HG03575 (cell line): Measurements from ENCODE around the gene BMP7.

Experiments
- ATAC-seq: cut with Tn5 transposase; IDR thresholded peaks from one replicate; pipeline ENCODE4 v1.9.1; 2021; ENCODE audit not compliant: unreplicated experiment, insufficient number of reproducible peaks, low FRiP score; ENCODE audit errors: extremely low read depth

BMP7 gene

DNA sequence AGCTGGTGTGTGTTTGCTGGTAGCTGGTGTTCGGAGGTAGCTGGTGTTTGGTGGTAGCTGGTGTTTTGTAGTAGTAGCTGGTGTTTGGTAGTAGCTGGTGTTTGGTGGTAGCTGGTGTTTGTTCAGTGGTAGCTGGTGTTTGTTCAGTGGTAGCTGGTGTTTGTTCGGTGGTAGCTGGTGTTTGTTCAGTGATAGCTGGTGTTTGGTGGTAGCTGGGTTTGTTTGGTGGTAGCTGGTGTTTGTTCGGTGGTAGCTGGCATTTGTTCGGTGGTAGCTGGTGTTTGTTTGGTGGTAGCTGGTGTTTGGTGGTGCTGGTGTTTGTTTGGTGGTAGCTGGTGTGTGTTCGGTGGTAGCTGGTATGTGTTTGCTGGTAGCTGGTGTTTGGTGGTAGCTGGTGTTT, 48.0 kb downstream of the BMP7 start:
- ATAC-seq = no peak

DNA sequence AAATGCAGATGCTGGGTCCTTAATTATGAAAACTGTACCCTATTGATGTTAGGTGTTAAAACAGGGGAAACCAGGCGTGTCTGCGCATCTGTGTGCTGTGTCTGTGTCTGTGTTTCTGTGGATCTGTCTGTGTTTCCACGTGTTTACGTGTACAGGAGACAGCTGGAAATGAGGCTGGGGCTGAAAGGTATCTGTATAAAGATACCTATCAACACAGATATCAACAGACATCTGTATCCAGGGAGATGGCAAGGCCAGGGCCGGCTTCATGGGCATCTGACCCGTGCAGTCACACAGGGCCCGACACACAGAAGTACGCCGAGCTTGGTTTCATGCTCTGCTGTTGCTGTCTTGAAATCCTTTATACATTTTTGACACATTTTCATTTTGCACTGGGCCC, 48.6 kb downstream of the BMP7 start:
- ATAC-seq = no peak

DNA sequence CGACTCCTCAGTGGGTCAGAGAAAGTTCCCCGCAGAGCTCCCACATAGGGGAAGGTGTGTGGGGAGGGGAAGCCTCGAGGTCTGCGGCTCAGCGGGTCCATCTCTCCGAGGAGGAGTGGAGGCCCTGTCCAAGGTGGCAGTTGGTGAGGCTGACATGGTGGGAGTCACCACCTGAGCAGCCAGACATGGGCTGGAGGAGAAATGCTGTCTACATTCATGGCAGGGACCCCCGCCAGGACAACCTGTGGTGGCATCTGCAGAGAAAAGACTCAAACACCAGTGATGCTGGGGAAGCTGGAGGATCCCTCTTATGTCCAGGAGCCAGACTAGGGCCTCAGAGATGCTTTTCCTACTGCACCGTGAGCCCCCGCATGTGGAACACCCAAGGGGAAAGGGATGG, 49.8 kb downstream of the BMP7 start:
- ATAC-seq = no peak

DNA sequence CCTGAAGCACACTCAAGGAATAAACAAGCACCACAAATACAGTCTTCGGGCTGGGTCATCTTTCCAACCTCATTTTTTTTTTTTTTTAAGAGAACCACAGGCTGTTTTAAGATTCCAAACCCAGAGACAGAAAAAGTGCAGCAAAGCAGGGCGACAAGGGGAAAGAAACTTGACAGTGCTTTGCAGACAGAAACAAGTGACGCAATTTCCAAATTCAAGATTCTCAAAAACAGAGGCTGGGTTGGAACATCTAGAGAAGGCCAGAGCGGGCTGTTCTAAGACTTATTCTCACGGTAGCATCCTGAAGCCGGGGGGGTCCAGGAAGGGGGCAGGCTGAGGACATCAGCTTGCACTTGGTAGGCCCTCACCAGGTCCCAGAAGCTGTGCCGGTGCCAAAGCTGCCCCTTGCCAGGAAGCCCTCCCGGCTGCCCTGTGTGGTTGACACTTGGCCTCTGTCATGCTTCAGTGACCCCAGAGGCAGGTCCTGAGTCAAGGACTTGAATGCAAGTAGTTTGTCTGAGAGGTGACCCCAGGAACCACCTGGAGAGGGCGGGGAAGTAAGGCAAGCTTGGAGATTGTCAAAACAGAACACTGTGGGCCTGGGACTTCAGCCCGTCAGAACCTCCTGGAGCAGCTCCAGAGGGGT, 50.5 kb downstream of the BMP7 start:
- ATAC-seq = no peak

DNA sequence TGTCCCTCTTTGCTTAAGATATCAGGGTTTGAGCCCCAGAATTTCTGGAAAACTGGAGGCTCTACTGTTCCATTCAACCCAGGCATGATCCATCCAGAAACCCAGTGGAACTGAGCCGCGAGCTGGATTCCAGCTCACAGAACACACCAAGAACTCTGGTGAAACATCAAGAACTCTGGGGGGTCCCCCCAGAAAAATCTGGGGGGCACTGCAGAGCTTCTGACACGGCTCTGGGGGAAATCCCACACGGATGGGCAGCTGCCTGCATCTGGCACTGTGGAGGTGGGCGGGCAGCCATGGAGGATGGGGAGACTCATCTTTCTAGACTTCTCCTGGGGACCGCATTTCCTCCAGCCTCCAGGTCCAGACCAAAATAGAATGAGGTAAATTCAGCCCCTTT, 51.0 kb downstream of the BMP7 start:
- no peak for ATAC-seq

DNA sequence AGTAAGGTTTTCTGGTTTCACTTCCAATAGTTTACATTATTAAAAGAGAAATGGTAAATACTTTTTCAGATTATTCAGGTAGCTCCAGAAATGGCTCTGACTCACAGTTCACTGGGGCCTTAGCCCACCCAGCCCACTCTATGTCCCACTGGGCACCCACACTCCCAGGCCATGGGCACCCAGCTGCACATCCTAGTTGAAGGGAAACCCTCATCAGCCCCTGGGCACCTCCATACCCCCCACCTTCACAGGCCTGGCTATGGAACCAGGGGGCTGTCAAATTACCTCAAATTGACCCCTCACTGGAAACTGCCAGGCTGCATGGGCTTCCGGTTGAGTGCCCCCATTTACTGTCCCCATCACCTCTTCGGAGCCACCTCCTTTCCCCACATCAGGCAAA, 51.5 kb downstream of the BMP7 start:
- no peak for ATAC-seq

DNA sequence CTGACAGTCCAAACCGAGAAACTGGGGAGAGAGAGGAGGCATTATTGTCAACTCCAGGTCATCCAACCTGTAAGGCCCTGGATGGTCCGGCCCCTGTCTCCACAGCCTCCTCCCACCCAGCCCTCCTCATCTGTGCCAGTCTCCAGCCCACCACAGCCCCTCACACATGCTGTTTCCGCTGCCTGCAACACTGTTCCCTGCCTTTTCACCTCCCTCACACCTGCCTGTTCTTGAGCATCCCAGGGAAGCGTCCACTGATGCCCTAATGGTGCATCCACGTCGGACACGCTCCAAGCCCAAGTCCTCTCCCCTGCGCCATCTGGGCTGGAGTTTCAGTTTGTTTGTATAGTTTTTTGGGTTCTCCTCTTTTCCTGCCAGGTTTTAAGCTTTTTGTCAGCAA, 52.0 kb downstream of the BMP7 start:
- no peak for ATAC-seq

DNA sequence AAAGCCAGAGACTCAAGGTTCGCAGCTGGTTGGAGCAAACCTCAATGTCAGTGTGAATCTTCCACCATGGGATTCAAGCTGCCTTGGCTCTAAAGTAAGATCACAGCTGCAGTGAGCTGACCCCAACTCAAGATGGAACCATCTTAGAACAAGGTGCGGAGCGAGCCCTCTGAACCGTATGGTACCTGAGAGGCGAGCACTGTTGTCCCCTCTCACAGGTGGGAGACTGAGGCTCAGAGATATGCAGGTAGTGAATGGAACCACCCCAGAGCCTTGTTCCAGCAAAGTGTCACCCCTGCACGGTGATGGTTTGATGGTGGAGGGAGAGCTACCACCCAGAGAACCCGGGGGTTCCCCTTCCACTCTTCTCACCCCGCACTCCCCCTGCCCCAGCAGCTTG, 52.5 kb downstream of the BMP7 start:
- ATAC-seq = no peak

DNA sequence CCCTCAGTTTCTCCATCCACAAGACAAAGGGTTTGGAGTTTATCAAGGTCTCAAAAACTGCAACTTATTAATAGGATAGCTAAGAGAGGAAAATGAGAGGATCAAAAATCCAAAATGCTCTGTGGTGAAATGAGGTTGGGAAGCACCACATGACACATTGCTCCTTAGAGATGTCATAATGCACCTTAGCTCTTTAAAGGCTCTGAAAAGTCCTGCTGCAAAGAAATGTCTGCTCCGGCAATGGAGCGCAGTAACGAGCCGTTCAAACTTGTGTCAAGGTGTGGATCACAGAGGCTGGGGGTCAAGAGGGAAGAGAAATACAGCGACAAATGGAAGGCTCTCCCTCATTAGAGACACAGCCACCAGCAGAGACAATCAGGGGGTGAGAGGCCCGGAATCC, 53.1 kb downstream of the BMP7 start:
- no peak for ATAC-seq

DNA sequence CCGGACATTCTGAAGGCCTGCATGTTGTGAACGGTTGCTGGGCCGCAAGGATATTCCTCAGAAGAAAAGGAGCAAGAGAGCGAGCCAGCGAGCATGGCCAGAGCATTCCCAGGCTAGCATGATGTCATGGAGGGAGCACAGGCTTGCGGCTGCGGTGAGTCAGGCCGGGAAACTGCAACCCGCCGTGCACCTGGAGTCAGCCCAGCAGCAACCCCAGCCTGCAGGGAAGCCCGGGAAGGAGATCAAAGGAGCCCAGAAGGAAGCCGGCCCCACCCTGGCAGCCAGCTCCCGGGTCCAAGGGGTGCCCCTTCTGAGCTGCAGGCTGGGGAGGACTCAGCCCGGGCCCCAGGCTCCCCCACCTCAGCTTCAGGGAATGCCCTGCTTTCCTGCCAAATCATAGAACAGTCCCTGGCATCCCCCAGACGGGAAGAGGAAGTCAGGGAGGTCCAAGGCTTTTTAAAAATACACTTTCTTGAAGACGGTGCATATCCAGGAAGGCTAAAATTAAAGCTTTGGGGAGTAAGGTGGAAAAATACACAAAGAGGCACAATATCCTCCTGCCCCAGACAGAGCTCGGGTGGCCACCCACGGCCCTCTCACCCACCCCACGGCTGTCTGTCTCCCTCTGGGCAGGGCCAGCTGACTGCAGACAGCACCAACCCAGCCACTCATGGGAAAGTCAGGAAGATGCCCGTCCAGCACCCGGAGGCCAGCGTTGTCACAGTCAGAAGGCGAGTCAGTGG, 53.7 kb downstream of the BMP7 start:
- ATAC-seq = no peak

DNA sequence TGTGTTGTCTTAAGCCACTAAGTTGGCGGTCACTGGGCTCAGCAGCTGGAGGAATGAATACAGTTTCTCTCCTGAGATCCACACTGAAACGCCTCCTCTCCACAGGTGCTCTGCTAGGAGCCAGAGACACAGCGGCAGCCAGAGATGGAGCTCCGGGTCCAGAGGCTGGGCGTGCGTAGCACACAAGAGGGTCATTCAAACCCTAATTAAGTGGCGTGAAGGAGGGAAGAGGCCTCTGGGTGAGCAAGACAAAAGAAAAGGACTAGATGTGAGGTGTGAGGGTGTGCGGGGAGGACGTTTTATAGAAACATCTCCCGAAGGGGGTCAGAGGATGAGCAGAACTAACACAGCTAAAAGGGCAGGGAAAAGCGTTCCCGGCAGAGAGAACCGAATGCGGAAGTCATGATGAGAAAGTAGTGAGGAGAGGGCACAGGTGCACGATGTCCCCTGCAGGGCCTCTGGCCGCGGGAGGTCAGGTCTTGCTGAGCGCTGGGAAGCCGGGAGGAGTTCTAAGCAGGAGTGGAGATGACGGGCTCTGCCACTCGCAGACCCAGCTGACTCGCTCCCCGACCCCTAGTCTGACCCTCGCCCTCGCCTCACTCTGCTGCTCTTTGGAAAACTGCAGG, 54.4 kb downstream of the BMP7 start:
- no peak for ATAC-seq

DNA sequence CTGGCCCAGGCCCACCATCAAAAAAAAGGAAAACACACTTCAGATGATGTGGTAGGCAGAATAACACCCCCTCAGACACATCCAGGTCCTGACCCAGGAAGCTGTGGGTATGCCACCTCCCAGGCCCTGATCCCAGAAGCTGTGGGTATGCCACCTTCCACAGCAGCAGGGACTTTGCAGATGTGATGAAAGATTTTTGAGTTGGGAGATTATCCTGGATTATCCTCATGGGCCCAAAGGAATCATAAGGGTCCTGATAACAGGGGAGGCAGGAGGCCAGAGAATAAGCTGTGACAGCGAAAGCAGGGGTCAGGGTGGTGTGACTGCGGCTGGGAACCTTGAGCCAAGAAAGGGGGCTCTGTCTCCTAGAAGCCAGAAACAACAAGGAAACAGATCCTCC, 55.0 kb downstream of the BMP7 start:
- ATAC-seq = no peak

DNA sequence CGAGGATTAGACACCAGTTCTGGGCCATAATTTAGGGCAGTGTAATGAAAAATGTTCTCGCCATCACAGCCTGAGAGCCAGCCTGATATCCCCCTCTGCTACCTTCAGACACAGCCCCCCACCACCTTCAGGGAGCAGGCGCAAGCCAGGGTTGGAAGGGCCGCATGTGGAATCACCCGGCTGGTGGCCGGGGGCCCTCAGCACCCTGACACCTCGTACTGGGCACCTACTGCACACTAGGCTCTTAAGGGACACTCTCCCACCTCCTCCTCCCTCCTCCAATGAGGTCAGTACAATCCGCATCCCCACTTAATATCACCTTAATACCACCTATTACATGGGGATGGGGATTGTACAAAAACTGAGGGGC, 55.5 kb downstream of the BMP7 start:
- no peak for ATAC-seq

DNA sequence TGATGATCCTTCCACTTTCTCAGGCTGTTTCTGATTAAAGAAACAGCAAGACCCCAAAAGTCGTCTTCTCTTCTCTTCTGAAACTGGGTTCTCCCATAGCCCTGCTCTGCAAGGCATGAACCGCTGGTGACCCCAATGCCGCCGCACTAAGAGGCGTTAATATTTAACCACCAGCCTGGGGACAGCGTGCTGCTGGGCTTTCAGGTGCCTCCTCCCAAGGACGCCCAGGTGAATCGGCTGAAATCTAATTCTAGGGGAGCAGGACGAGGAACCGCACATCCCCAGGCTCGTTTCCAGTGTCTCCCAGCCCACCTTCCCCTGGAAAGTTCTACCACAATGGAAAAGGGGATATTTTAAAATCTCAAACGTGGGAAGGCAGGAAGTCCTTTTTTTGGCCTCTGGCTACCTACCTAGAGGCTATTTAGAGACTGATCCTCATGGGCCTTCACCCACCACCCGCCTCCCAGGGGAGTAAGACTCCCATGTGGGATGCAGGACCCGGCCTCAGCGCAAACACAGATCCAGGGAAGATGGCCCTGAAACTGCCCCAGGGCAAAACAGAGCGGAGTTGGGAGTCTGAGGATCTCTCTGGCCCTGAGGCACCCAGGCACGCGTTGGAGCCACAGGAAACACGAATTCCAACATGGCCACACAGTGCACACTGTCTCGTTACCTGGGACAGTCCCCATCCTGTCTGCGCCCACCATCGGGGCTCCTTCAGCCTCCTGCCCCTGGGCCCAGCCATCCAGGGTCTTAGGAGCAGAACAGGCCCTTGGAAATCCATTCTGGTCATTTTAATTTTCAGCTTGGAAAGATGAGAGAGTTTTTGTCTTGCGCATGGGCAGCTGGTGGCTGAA, 56.2 kb downstream of the BMP7 start:
- ATAC-seq = no peak

DNA sequence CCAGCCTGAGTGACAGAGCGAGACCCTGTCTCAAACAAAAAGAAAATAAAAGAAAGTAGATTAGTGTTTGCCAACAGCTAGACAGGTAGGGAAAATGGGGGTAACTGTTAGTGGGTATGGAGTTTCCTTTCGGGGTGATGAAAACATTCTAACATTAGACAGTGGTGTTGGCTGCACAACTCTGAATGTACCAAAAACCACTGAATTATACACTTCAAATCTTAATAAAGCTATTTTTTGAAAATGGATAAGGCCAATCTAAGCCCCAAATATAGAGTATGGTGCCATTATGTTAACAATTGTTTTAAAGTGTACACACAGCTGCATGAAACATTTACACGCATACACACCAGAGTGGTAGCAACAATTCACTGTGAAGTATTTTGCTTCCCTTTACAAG, 57.0 kb downstream of the BMP7 start:
- ATAC-seq = no peak

DNA sequence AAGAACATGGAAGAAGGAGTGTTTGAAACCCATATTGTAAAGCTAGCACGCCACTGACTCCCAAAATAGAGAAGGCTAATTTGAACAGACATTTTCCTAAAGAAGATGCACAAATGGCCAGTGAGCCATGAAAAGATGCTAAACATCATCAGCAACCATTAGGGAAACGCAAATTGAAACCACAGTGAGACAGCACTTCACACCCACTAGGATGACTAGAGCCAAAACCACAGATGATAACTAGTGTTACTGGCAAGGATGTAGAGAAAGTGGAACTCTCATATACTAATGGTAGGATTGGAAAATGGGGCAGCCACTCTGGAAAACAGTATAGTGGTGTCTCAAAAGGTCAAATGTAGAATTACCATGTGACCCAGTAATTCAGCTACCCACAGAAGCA, 58.2 kb downstream of the BMP7 start:
- ATAC-seq = no peak

DNA sequence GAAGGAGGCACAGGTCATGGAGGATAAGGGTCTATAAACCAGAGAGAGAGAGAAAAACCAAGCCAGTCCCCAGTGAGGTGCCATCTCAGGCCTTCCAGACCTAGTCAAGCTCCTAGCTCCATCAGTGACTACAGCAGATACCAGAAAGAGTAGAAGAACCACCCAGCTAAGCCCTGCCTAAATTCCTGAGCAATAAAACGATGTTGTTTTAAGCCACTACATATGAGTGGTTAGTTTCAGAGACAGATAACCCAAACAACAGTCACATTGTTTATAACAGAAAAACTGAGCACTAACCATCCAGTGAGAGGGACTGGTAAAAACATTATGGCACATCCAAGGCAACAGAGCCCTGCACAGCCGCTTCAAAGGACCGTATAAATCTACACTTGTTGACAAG, 59.2 kb downstream of the BMP7 start:
- no peak for ATAC-seq

DNA sequence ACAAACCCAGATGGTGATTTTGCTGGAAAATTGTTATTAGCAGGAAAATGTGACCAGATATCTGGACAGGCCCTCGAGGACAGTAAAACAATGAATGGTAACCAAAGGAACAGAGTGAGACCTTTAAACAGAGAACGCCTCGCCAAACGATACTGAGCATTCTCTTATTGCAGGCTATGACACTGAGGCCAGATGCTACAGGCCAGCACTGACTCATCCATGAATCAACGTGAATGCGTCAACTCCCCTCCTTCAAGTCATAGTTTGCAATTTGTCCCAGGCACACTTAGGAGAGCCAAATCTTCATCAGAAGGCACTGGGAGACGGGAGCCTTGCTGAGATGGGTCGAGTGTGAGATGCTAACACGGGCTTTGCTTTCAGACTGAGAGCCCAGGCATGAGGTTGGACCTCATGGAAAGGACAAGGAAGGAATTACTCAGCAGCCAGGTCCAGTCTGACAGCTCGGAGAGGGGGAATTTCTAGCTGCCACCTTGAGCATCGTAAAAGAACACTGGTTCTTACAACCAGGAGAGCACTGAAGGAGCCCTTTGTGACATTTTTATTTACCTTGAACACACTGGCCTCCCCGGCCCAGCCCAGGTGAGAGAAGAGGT, 60.7 kb downstream of the BMP7 start:
- ATAC-seq = no peak

DNA sequence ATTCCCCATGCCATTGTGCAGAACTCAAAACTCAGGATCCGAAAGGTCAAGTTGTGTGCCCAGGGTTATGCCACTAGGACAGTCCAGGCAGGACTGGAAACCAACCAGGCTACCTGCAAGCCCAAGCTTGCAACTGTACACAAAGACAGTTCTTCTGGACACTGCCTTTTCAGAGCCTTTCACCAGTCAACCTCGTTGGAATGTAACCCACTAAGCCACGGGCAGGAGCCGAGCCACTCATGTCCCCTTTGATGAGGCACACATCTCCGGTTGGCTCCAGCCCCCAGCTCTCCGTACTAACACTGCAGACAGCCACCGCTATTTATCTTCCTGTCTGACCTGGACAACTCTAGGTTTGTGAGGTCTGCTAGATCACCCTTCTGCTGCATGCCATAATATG, 62.5 kb downstream of the BMP7 start:
- ATAC-seq = no peak
